IMR-90 (cell line): ENCODE results near the gene CACNB2. TPM values are rescaled to one million over a fixed set of nuclear protein-coding genes. Genes with fewer than 3 reads are reported as not detected.

Source experiments
- ATAC-seq: fragments of 200-7000 bp; cut with Tn5 transposase; 2 replicates; pipeline ENCODE4 v1.9.1; 2020; ENCODE audit warnings: low read depth, mild to moderate bottlenecking, moderate library complexity
- BruUV-seq: library from RNA; stranded (reverse); fragments of 400-500 nt; replicated peaks from 2 replicates; lab custom pipeline; 2021; lab: Mats Ljungman, UMichigan
- CTCF ChIA-PET: fragments of 300-600 bp; formaldehyde crosslinking; extraction: SDS; loops from one replicate; lab custom pipeline; 2021; ENCODE audit warnings: antibody characterized with exemption; lab: Yijun Ruan, JAX
- POLR2A ChIA-PET: fragments of 300-600 bp; sonication (Branson Sonifier 250); formaldehyde crosslinking; loops from one replicate; lab custom pipeline; 2022; ENCODE audit warnings: antibody characterized with exemption; ENCODE audit not compliant: unreplicated experiment; lab: Charles Lee
- DNase-seq: peaks from one replicate; pipeline ENCODE4 v3.0.0; 2013
- H2AFZ ChIP-seq: replicated peaks from 2 replicates; pipeline ENCODE3; 2013; ENCODE audit warnings: low read length, mild to moderate bottlenecking; ENCODE audit not compliant: poor library complexity
- H2AK5ac ChIP-seq: 2 replicates; pipeline ENCODE4 v1.6.1; 2013; ENCODE audit warnings: low read depth, low read length, inconsistent platforms
- H2AK9ac ChIP-seq: replicated peaks from 2 replicates; pipeline ENCODE3; 2013; ENCODE audit warnings: mild to moderate bottlenecking, low read depth, low read length, moderate library complexity; ENCODE audit not compliant: poor library complexity
- H2BK120ac ChIP-seq: 2 replicates; pipeline ENCODE4 v1.6.1; 2013; ENCODE audit warnings: low read depth, low read length, inconsistent platforms
- H2BK15ac ChIP-seq: 3 replicates; pipeline ENCODE4 v1.6.1; 2013; ENCODE audit warnings: low read depth, low read length, inconsistent platforms
- H2BK20ac ChIP-seq: 2 replicates; pipeline ENCODE4 v1.6.1; 2013; ENCODE audit warnings: low read depth, mild to moderate bottlenecking, inconsistent platforms, low read length, moderate library complexity
- H2BK5ac ChIP-seq: 2 replicates; pipeline ENCODE4 v1.6.1; 2013; ENCODE audit warnings: mild to moderate bottlenecking, low read depth, low read length, inconsistent platforms; ENCODE audit not compliant: poor library complexity, severe bottlenecking
- H3K14ac ChIP-seq: replicated peaks from 2 replicates; pipeline ENCODE4 v1.6.1; 2013; ENCODE audit warnings: low read depth, low read length, inconsistent platforms
- H3K18ac ChIP-seq: 2 replicates; pipeline ENCODE4 v1.6.1; 2013; ENCODE audit warnings: low read depth, low read length, control low read depth
- H3K23ac ChIP-seq: 2 replicates; pipeline ENCODE4 v1.6.1; 2013; ENCODE audit warnings: low read depth, low read length, inconsistent platforms
- H3K27ac ChIP-seq: 2 replicates; pipeline ENCODE4 v1.5.1; 2013; ENCODE audit warnings: mild to moderate bottlenecking, control low read depth, low read length; ENCODE audit not compliant: insufficient read depth
- H3K27me3 ChIP-seq: 2 replicates; pipeline ENCODE4 v1.6.1; 2013; ENCODE audit warnings: low read length; ENCODE audit not compliant: control insufficient read depth, insufficient read depth
- H3K36me3 ChIP-seq: 2 replicates; pipeline ENCODE4 v1.6.1; 2013; ENCODE audit warnings: low read length, mixed read lengths; ENCODE audit not compliant: control insufficient read depth, insufficient read depth
- H3K4ac ChIP-seq: 2 replicates; pipeline ENCODE4 v1.6.1; 2013; ENCODE audit warnings: low read depth, low read length, inconsistent platforms
- H3K4me1 ChIP-seq: 2 replicates; pipeline ENCODE4 v1.6.1; 2013; ENCODE audit warnings: low read length, mixed read lengths; ENCODE audit not compliant: control insufficient read depth, insufficient read depth
- H3K4me2 ChIP-seq: 2 replicates; pipeline ENCODE4 v1.6.1; 2013; ENCODE audit warnings: low read depth, mild to moderate bottlenecking, control low read depth, low read length, moderate library complexity
- H3K4me3 ChIP-seq: 2 replicates; pipeline ENCODE4 v1.5.1; 2013; ENCODE audit warnings: low read depth, mild to moderate bottlenecking, control low read depth, low read length, moderate library complexity; ENCODE audit not compliant: insufficient read depth
- H3K56ac ChIP-seq: 2 replicates; pipeline ENCODE4 v1.6.1; 2013; ENCODE audit warnings: low read length, inconsistent platforms; ENCODE audit not compliant: insufficient read depth; ENCODE audit errors: extremely low read depth
- H3K79me1 ChIP-seq, 2 experiments: 2 replicates each; pipeline ENCODE4 v1.6.1; 2013; ENCODE audit warnings: low read length in 2 of 2, inconsistent platforms in 1 of 2, low read depth in 1 of 2
- H3K9ac ChIP-seq: 2 replicates; pipeline ENCODE4 v1.6.1; 2013; ENCODE audit warnings: low read depth, low read length, control low read depth
- H3K9me1 ChIP-seq: 2 replicates; pipeline ENCODE4 v1.6.1; 2013; ENCODE audit warnings: low read length, inconsistent platforms; ENCODE audit not compliant: insufficient read depth
- H3K9me3 ChIP-seq: 2 replicates; pipeline ENCODE4 v1.6.1; 2013; ENCODE audit warnings: low read length; ENCODE audit not compliant: control insufficient read depth, insufficient read depth
- H4K20me1 ChIP-seq: 2 replicates; pipeline ENCODE4 v1.6.1; 2013; ENCODE audit warnings: low read length, inconsistent platforms; ENCODE audit not compliant: insufficient read depth
- H4K5ac ChIP-seq: 2 replicates; pipeline ENCODE4 v1.6.1; 2013; ENCODE audit warnings: mild to moderate bottlenecking, low read depth, low read length, control low read depth
- H4K8ac ChIP-seq, 2 experiments: 2 replicates each; pipeline ENCODE4 v1.6.1; 2013; ENCODE audit warnings: low read depth in 2 of 2, low read length in 2 of 2, control low read depth in 1 of 2, inconsistent platforms in 1 of 2
- H4K91ac ChIP-seq: 2 replicates; pipeline ENCODE4 v1.6.1; 2013; ENCODE audit warnings: low read depth, low read length, inconsistent platforms; ENCODE audit not compliant: insufficient read depth
- CEBPB ChIP-seq: IDR thresholded peaks from 2 replicates; pipeline ENCODE4 v1.6.1; 2012; ENCODE audit warnings: low read depth, low read length, improper control_type of control experiment
- CHD1 ChIP-seq: IDR thresholded peaks from 2 replicates; pipeline ENCODE4 v1.6.1; 2012; ENCODE audit warnings: low read depth, low read length, improper control_type of control experiment
- MAZ ChIP-seq: IDR thresholded peaks from 2 replicates; pipeline ENCODE4 v1.6.1; 2012; ENCODE audit warnings: low read depth, mild to moderate bottlenecking, low read length, improper control_type of control experiment, moderate library complexity, borderline replicate concordance
- MXI1 ChIP-seq: IDR thresholded peaks from 2 replicates; pipeline ENCODE4 v1.6.1; 2012; ENCODE audit warnings: low read depth, mild to moderate bottlenecking, low read length, moderate library complexity, borderline replicate concordance
- RCOR1 ChIP-seq: IDR thresholded peaks from 2 replicates; pipeline ENCODE4 v1.6.1; 2012; ENCODE audit warnings: mild to moderate bottlenecking, low read length, improper control_type of control experiment; ENCODE audit not compliant: insufficient replicate concordance
- WGBS, 2 experiments: methylation state at CpG; one replicate each; pipeline versions ENCODE4 v1.1.5 to v1.1.7; 2013; ENCODE audit warnings: missing lambda C conversion rate in 2 of 2; ENCODE audit not compliant: insufficient read length in 1 of 2; ENCODE audit errors: extremely low coverage in 2 of 2; 5-methylcytosine and 5-hydroxymethylcytosine counted together
- dilution Hi-C: fragments of 300-500 bp; cut with HindIII; formaldehyde crosslinking; loops from one replicate; pipeline ENCODE4 v1.14.3; 2018; ENCODE audit warnings: low sequenced_read_pairs; ENCODE audit not compliant: unreplicated experiment
- in situ Hi-C: fragments of 300-500 bp; cut with MboI; formaldehyde crosslinking; loops from 3 replicates; pipeline ENCODE4 v1.14.3; 2019; ENCODE audit warnings: low sequenced_read_pairs, inconsistent platforms, mixed read lengths
- intact Hi-C: fragments of 100-400 bp; cut with micrococcal nuclease; formaldehyde crosslinking; loops from 2 replicates; pipeline ENCODE4 v1.10.0; 2022
- polyA plus RNA-seq, 3 experiments: library from polyadenylated mRNA; depleted of rRNA; stranded (reverse); fragments of >200 nt; gene quantifications; 2 replicates each; pipeline ENCODE4 v1.2.3, GENCODE V29; 2012; ENCODE audit warnings: low replicate concordance in 1 of 3
- total RNA-seq: library from RNA; depleted of rRNA; stranded (reverse); fragments of >200 nt; gene quantifications from 2 replicates; pipeline ENCODE4 v1.2.3, GENCODE V29; 2012
- TF ChIP-seq, protein P1 (sequence below): fragments of 150-350 bp; IDR thresholded peaks from 2 replicates; pipeline ENCODE4 v1.6.1; 2017; ENCODE audit warnings: mild to moderate bottlenecking, antibody characterized with exemption, low read length, low read depth
- TF ChIP-seq, protein P2 (sequence below): conservative IDR thresholded peaks from 2 replicates; pipeline ENCODE4 v1.5.1; 2012; ENCODE audit warnings: mild to moderate bottlenecking, low read depth, low read length, improper control_type of control experiment

CACNB2 gene
- total and polyA plus RNA-seq, 2 of the 4 experiments (the other 2 are of a cell fraction): 0.36 TPM

DNA sequence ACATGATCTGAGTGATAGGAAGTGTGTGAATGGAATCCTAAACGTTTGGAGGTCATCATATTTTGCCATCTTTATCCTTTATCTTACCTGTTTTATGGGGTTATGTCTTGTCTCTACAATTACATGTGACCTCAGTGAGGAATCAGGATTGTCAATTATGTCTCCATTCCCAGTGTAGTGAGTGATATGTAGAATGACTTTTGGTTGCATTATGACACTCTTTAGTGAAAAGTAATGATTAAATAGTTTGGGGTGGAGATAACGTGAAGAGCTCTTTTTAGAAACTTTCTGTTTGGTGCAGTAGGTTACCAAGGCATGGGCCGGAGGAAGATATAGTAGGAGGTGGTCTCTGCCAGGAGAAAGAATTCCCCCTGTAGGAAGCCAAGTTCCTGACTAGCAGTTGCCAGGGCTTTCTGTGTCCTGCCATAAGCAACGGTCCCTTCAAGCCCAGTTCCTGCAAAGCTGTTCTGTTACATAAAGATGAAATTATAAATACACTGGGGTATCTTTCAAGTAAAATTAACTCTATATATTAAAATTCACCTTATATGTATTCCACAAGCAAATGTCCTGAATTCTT, 282.9 kb downstream of the CACNB2 start:
- no CpG with 5 or more reads among the region's 4 CpGs for whole genome bisulfite sequencing, 2 experiments

More for the DNA sequence above, 282.9 kb downstream of the CACNB2 start:
- intact Hi-C loops: no loop called here
- Histone ChIP-seq H3K4me2 (no peak overlapping the region), H3K4me3 (no peak overlapping the region), H3K27me3 (no peaks in the 10 kb centered on the region), H3K9ac (no peak overlapping the region), H2BK20ac (no peak overlapping the region), H4K8ac (no peak overlapping the region), H3K4me1 (peaks cover 7% of the 10 kb centered on the region; the same call in 1 of the 2 replicates), H2AFZ (no peak overlapping the region), H3K18ac (peak overlapping the region; percentile 28; the same call in 1 of the 2 replicates), H4K91ac (peak overlapping the region; percentile 56; the same call in 1 of the 2 replicates), H2BK120ac (no peak overlapping the region), H3K9me3 (no peaks in the 10 kb centered on the region), H3K23ac (no peak overlapping the region), H3K79me1 (no peaks in the 10 kb centered on the region), H3K36me3 (no peaks in the 10 kb centered on the region), H2BK15ac (no peak overlapping the region), H3K56ac (no peak overlapping the region), H2AK5ac (no peak overlapping the region), H3K27ac (no peak overlapping the region), H3K9me1 (peaks cover 3% of the 10 kb centered on the region; the same call in 1 of the 2 replicates), H4K20me1 (no peaks in the 10 kb centered on the region), H2AK9ac (no peak overlapping the region), H3K14ac (no peak overlapping the region), H4K5ac (peak overlapping the region; percentile 24; the same call in 1 of the 2 replicates), H3K4ac (no peak overlapping the region), H2BK5ac (peak overlapping the region; percentile 92)
- ChIA-PET CTCF (no interaction called here), POLR2A (no interaction called here)
- dilution Hi-C loops: no loop called here
- DNase-seq: no peak
- no peak for ATAC-seq
- TF ChIP-seq, protein P1, sequence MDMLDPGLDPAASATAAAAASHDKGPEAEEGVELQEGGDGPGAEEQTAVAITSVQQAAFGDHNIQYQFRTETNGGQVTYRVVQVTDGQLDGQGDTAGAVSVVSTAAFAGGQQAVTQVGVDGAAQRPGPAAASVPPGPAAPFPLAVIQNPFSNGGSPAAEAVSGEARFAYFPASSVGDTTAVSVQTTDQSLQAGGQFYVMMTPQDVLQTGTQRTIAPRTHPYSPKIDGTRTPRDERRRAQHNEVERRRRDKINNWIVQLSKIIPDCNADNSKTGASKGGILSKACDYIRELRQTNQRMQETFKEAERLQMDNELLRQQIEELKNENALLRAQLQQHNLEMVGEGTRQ: no peak
- no peak for TF ChIP-seq CEBPB
- no peak for TF ChIP-seq CHD1
- TF ChIP-seq MAZ: no peak
- no peak for TF ChIP-seq RCOR1
- TF ChIP-seq, protein P2, sequence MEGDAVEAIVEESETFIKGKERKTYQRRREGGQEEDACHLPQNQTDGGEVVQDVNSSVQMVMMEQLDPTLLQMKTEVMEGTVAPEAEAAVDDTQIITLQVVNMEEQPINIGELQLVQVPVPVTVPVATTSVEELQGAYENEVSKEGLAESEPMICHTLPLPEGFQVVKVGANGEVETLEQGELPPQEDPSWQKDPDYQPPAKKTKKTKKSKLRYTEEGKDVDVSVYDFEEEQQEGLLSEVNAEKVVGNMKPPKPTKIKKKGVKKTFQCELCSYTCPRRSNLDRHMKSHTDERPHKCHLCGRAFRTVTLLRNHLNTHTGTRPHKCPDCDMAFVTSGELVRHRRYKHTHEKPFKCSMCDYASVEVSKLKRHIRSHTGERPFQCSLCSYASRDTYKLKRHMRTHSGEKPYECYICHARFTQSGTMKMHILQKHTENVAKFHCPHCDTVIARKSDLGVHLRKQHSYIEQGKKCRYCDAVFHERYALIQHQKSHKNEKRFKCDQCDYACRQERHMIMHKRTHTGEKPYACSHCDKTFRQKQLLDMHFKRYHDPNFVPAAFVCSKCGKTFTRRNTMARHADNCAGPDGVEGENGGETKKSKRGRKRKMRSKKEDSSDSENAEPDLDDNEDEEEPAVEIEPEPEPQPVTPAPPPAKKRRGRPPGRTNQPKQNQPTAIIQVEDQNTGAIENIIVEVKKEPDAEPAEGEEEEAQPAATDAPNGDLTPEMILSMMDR: no peak
- no peak for TF ChIP-seq MXI1
- BruUV-seq: no TSS peak
- in situ Hi-C loops: no loop called here
